NCI-H2081 treated with DMSO at 0.1 percent for 48 hours (cell line): ENCODE results near the gene DHRS7.

Experiments used
- DNase-seq: peaks from one replicate; lab custom pipeline; 2025; lab: John Stamatoyannopoulos, UW

The DHRS7 gene

GRCh38 chr14:60184905-60185555 is 19.8 kb upstream of the DHRS7 start:
- no peak for DNase-seq

DNA sequence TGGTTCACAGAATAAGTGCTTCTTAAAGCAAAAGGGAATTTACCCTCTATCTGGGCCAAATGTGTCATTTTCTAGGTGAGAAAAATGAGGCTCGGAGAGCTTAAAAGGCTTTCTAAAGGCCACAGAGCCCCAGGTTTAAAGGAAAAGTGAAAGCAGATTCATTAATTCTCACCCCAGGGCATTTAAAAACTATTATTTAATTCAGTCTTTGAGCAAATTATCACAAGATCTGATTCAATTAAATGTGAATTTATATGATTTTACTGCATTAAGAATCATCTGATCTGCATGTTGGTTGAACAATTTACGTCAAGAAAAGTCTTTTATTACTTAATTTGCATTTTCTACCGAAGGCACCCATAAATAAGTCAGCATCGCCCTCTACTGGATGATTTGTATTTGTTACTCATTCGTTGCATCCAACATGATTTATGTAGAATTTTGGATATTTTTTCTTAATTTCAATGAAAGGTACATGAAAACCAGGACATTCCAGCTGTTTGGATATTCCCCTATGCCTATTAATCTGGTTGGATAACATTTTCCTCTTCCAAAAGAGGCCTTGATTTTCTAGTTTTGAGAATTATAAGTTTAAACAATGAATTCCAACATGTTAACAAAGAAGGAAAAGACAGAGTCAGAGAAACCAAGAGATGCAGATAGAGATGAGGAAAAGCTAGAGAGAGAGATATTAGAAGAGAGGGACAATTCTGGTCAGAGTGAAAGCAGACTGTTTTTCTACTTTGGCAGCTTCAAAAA is 19.1 kb upstream of the DHRS7 start:
- peak; percentile 46 for DNase-seq

DNA sequence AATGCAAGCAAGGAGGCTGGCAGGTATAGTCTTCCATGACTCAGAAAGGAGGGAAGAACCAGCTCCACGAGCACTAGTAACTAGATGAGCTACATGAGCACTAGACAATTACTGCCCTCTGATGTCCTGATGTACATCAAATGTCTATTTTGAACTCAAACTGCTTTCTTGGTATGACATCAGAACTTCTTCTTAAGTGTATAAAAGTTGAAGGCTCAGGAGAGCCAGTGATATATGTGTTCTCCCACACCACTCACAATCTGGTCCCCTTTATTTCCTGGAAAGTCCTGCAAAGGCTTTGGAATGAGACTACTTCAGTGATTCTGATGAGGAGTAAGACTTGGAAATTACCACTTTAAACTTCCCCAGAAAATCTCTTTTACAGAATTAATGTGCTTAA is 18.5 kb upstream of the DHRS7 start:
- no peak for DNase-seq

GRCh38 chr14:60183138-60183537 is 17.9 kb upstream of the DHRS7 start:
- no peak for DNase-seq

DNA sequence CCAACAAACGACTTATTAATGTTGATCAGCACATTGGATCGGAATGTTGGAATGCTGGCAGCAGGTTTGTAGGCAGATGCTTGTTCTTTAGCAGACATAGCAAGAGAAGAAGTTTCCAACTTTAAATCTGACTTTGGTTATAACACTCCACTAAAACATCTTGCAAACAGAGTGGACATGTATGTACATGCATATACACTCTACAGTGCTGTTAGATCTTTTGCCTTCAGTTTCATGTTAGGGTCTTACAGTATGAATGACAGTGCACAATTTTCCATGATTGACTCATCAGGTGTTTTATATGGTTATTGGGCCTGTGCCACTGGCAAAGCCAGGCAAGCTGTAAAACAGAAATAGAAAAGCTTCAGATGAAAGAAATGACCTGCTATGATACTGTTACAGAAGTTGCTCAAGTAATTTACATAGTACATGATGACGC is 14.3 kb upstream of the DHRS7 start:
- DNase-seq: no peak

DNA sequence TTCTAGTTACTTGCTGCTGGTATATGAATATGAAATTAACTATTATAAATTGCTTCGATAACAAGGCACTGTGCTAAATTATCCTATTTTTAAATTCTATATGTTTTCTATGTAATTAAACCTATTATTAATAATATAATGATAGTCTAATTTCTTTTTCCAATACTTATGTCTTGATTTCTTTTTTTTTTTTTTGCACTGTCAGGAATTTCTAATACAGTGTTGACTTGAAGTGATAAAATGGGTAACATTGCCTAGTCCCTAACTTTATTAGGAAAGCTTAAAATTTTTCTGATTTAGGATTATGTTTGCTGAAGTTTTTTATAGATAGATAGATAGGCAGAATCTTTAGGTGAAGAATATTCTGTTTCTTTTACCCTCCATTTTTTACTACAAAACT is 13.6 kb upstream of the DHRS7 start:
- DNase-seq: no peak

GRCh38 chr14:60178164-60178563 is 13.0 kb upstream of the DHRS7 start:
- no peak for DNase-seq

DNA sequence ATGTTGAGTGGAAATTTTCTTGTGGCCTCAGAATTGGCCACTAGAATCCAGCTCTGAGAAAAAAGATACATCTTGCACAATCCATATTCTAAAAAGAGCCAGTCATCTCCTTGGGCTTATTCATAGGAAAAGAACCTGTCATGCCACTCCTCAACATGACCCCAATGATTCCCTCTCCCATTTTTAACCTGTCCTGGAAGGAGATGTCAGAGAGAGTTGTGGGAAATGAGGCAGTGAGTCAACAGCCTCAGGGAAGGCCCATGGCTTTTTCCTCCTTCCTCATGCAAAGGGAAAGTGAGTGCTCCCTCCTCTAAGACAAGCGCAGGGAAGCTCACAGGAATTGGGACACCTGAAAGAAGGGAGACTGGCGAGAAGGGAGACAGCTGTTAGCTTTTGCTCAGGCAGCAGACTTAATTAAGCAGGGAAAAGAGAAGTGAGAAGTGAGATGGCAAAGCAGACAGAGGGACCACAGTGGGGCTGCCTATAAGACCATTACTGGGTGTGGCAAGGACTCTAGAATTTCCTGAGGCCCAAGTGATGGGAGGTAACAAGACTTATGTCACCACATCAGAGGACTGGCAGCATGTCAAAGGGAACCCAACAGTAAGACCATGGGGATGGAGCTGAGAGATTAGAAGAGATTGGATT is 10.2 kb upstream of the DHRS7 start:
- DNase-seq: no peak

DNA sequence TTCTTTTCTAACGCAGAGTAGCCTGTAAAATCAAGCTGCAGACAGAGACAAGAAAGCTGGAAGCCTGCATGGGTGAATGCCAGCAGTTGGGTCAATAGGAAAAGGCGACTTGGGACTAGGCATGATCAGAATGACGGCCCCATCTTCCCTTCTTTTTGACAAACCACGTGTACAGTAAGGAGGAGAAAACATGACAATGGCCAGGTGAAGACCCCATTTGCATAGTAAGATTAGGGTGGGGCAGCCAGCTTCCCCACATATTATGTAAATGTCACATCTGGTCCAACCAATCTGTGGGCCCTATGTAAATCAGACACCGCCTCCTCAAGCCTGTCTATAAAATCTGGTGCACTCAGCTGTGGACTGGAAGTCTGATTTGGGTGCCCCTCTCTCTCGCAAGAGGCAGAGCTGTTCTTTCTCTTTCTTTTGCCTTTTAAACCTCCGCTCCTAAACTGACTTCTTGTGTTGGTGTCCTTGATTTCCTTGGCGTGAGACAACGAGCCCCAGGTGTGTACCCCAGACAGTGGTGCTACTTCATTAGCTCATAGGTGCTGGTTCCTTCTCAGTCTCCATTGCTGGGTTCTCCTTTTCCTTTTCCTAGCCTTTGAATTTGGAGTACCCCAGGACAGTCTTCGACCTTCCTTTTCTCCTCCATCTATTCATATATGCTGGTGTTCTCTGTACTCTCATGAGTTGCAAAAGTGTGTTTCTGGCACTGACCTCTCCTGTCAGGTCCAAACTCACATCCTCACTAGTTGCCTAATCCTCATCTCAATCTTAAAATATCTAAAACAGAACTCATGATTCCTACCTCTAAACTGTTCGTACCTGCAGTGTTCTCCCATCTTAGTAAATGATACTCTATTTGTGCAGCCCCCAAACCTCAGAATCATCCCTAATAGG is 9.4 kb upstream of the DHRS7 start:
- DNase-seq: no peak

DNA sequence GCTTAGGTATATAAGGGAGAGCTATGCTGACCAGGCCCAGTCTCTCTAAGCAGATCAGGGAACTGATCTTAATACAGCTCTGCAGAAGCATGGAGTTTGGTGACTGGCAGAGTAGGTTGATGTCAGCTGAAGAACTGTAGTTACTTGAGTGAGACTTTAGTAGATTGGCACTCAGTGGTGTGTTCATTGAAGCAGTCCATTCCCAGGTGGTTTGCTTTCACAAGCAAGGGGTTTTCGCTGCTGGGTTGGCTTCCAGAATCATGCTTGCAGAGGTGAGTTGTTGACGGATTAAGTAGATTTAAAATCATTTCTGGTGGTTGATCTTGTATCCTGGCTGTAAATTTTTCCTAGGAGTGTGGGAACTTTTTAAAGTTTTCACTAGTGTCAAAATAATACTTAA is 6.5 kb upstream of the DHRS7 start:
- no peak for DNase-seq

- DNase-seq: no peak
Measured at GRCh38 chr14:60170948-60171347, 5.8 kb upstream of the DHRS7 start.

GRCh38 chr14:60169722-60170121 is 4.5 kb upstream of the DHRS7 start:
- no peak for DNase-seq

DNA sequence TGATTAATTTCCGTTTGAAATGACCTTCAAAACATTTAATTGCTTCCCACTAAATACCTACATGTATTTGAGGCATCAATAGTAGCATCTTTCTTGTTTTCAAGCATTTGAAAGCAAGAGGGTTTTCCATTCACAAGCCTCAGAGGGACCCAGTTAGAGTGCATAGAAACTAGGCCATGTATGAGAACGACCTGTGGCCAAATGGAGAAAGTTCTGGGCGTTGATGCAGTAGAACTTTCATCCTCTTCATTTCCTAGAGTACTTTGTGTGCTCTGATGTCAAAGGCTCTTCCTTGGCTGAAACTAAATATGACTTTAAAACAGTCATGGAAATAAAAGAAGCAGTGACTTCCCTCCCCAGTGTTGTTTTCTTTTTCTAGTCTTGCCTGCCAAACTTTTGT is 944 bp upstream of the DHRS7 start:
- DNase-seq: no peak

GRCh38 chr14:60165547-60165876 is 314 bp upstream of the DHRS7 start:
- DNase-seq: no peak

GRCh38 chr14:60164404-60164711 is 840 bp downstream of the DHRS7 start:
- DNase-seq: no peak

GRCh38 chr14:60163693-60164092 is 1.5 kb downstream of the DHRS7 start:
- no peak for DNase-seq

- DNase-seq: no peak
Measured at GRCh38 chr14:60161196-60162107, 3.7 kb downstream of the DHRS7 start.

DNA sequence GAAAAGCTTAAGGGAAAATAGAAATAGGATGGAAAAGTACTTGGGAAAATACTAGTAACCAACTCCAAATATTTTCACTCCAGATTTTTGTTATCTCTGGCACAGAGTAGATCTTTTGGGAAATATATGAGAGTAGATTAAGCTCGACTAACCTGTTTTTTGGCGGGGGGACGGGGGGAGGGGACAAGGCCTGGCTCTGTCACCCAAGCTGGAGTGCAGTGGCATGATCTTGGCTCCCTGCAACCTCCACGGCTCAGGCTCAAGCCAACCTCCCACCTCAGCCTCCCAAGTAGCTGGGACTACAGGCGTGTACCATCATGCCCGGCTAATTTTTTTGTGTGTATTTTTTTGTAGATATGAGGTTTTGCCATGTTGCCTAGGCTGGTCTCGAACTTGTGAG is 4.8 kb downstream of the DHRS7 start:
- DNase-seq: no peak

DNA sequence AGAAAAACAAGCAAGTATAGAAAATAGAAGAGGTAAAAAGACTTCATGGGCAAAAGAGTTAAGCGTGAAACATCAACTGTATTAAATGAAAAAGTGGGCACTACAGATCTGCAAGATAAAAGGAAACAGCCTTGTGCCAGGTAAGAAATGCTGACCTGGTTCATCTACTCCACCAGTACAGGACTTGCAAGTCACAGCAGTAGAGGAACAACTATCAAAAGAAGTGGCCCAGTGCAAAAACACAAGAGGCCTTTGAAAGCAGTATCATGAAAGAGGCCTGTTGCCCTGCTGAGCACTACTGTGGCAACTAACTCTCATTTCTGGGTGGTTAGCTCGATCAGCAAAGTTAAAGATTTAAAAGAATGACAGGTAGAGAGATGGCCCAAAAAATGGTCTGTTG is 10.5 kb downstream of the DHRS7 start:
- DNase-seq: no peak

DNA sequence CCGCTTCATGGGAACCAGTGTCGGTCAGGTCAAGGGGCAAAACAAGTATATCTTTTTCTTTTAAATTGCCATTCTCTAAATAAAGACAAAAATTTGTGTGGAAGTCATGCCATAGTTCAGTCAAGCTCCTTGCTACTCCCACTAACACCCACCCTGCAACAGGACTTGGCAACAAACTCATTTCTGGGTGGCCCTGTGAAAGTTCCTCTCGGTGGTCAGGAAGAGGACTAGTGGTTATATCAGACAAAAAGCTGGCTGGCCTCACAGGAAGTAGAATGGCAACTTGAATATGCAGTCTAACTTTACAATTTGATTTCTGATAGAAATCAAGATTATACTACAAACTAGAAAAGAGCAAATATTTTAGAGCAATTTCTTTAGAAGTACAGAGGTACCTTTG is 11.2 kb downstream of the DHRS7 start:
- no peak for DNase-seq

GRCh38 chr14:60151715-60152114 is 13.5 kb downstream of the DHRS7 start:
- no peak for DNase-seq

- no peak for DNase-seq
Measured at GRCh38 chr14:60134702-60135101, 30.5 kb downstream of the DHRS7 start.
